Left hindlimb (tissue), 1 donor: Measurements from ENCODE around the gene MUC2.

Experiments
- DNase-seq: peaks from one replicate; pipeline ENCODE4 v3.0.0-alpha.2; 2018

Gene MUC2

GRCh38 chr11:1074244-1075221, at the start of gene MUC2:
Gene MUC2 (plus strand): TSS chr11:1074874.
- DNase-seq: peak; percentile 30

DNA sequence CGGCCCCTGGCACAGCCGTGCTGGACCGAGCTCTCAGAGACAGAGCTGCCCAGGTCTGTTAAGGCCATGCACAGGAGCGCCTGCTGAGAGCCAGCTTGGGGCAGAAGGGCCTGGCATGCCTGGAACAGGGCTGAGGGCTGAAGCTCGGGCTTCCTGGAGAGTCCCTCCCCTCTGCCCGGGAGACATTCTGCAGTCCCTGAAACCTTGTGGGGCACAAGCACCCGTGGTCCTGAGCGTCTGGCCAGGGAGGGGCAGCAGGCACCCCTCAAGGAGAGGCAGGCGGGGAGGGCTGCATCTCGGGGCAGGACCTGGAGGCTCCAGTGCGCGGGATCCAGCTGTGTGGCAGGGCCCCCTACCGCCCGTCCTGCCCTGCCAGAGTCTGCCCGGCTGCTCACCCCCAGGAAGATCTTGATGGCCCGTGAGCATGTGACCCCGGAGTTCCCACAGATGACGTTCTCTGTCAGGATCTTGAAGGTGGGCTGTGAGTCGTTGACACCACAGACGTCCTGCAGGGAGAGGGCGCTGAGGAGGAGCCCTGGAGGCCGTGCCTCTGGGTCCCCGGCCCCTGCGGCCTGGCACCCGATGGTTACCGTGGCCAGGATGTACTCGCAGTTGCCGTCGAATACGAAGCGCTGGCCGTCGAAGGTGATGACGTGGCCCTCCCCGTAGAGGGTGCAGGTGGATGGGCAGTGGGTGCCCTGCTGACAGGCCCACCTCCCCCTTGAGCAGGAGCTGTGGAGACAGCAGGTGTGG, 49.1 kb upstream of the MUC2 start:
- DNase-seq: no peak

- DNase-seq: no peak
Observed at GRCh38 chr11:1026163-1026450, 48.6 kb upstream of the MUC2 start.

- no peak for DNase-seq
Observed at GRCh38 chr11:1026641-1027482, 47.8 kb upstream of the MUC2 start.

GRCh38 chr11:1027483-1028290, 47.0 kb upstream of the MUC2 start:
- no peak for DNase-seq

DNA sequence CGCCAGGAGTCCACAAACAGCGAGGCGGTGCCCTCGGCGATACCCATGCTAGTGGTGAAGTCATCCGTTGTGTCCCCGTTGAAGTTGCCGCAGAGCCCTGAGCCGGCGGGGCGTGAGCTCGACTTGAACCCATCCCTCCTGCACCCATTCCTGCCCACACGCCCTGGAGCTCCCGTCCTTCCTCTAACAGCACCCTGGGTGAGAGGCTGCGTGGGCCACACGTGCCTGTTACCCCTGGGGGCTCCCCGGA, 46.5 kb upstream of the MUC2 start:
- DNase-seq: no peak

DNA sequence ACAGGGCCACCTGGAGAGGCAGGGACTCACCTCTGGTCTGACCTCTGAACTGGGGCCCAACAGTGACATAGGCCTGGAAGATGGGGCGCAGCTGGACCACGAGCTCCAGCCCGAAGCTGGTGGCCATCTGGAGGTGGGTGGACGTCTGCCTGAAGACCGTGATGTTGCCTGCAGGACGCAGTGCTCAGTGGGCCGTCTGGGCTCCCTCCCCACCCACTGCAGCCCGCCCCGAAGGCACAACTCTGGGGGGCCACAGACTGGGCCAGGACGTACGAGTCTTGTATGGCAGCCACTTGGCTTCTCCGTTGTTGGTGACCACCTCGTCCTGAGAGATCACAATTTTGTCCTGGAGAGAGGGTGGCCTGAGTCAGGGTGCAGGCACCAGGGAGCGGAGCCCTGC, 46.1 kb upstream of the MUC2 start:
- no peak for DNase-seq

GRCh38 chr11:1029051-1029450, 45.6 kb upstream of the MUC2 start:
- DNase-seq: no peak

- DNase-seq: no peak
Observed at GRCh38 chr11:1029654-1030053, 45.0 kb upstream of the MUC2 start.

GRCh38 chr11:1030086-1030485, 44.6 kb upstream of the MUC2 start:
- DNase-seq: no peak

GRCh38 chr11:1030556-1030955, 44.1 kb upstream of the MUC2 start:
- DNase-seq: no peak

DNA sequence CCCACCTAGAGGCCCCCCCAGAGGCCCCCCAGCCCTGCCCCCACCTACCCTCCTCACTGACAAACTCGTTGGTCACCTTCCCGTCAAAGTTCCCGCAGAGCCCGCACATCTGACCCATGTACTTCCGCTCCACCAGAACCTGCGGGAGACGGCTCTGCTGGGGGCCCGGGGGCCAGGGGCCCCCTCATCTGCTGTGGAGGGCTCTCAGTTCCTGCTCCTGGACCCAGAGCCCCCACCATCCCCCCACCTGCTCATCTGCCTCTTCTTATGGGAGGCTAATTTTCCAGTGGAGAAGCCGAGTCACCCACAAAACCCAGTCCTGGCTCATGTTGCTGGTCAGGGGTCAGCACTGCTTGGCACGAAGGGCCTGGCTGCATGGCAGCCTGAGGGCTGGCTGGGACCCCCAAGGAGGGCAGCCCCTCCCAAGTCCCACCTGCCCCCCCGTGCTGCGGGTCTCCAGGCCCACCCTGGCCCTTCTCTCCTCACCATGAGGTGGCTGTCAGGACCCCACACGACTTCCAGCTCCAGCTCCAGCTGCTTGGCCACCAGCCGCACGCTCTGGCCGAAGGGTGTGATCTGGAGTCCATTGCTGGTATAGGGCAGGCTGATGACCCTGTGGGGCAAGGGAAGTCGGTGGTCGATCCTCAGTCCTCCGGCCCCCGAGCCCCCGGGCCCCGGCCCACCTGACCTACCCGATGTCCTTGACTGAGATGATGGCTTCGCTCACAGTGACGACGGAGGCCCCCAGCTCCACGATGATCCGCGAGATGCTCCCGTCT, 43.4 kb upstream of the MUC2 start:
- no peak for DNase-seq

DNA sequence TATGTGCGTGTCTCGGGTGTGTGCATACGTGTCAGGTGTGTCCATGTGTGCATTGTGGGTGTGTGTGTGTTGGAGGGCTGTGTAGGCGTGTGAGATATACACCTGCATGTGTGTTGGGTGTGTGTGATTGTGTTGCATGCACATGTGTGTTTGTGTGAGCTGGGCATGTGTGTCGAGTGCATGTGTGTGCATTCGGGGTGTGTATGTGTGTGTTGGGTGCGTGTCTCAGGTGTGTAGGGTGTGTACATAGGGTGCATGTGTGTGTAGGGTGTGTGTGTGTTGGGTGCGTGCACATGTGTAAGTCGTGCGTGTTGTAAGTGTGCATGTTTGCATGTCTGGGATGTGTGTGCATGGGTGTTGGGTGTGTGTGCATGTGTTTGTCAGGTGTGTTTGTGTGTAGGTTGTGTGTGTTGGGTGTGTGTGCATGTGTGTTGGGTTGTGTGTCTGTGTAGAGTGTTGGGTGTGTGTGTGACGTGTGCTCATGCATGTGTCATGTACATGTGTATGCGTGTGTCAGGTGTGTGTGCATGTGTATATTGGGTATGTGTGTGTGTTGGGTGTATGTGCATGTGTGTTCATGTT, 42.3 kb upstream of the MUC2 start:
- DNase-seq: no peak

DNA sequence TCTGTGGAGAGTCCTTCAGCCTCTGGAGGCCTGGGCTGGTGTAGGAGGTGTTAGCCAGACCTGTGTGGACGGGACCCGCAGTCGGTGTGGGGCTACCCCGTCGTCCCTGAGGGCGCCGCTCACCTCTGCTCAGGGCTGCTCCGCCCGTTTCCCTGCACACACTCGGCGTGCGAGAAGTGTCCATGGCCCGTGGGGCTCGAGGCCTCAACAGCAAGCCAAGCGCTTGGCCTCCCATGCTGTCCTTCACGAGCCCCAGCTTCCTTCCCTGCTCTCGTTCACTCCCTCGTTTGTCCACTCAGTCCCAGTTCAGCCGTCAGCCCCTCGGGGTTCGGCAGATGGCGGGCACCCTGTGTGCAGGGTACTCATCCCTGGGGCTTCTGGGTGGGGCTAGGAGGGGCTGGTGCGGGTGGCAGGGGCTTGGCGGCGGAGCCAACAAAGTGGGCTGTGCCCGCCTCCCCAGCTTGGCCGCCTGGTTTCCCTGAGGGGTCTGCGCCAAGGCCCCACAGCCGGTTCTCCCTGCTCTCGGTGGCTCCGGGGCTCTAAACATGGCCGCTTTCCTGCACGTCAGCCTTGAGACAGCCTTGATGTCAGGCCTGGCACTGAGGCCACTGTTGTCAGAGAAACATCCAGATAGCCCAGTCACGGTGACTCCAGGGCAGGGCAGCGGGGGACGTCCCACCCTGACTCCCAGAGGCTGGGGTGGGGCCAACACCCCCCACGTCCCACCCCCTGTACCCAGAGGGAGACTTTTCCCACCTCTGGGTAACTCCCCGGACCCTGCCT, 41.5 kb upstream of the MUC2 start:
- DNase-seq: no peak

DNA sequence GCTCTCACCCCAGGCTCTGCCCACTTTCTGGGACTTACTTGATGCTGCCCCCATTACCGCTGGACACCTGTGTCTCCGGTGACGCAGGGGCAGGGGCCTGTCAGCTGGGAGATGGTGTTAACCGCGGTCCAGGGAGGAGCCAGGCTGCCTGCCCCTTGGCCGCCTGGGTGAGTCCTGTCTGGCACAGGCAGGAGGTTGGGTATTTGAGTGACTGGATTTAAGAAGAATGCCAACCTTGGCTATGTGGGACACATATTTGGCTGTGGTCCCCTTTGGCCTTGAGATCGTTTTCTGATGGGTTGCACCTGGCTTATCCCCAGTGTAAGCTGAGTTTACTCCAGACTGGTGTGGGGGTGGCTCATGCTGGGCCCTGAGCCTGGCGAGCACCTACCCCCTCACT, 40.7 kb upstream of the MUC2 start:
- DNase-seq: no peak

DNA sequence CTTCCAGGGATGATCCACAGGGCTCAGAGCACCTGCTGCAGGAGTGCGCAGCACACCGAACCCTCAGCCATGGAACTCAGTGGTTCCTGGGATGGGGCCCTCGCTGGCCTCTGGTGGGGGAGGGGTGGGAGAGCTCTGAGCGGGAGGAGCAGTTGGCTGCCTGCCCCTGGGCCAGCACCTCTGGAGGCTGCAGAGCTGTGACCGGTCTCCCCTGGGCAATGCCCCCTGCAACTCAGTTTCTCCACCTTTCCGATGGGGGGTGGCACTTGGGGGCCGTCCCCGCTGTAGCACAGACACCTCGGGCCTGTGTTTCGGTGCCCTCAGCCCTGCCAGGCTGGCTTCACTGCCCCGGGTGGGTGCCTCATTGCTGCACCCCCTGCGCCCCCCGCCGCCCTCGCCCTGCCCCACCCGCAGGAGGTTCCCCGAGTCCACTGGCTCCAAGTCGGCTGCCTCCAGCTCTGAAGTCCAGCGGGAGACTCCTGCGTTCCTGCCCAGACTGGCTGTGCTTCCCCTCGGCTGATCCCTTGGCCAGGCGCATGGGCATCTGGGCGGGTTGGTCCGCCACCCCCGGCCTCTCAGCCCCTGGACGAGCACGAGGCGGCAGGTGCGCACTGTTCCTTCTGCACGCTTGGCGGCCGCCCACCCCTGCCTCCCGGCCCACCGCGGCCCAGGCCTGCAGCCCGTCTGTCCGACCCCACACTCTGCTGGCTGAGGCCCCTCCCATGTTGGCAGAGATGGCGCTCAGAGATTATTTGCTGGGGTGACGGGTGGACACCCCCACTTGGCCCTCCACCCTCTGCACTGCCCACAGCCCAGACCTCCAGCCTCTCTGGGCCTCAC, 40.0 kb upstream of the MUC2 start:
- no peak for DNase-seq

- DNase-seq: no peak
Observed at GRCh38 chr11:1035577-1036283, 38.9 kb upstream of the MUC2 start.

GRCh38 chr11:1036303-1036923, 38.3 kb upstream of the MUC2 start, which contains the start of gene MUC6:
Gene MUC6 (minus strand): TSS chr11:1036718. CDS start chr11:1036655, 63 bp downstream.
- no peak for DNase-seq
